Small intestine (tissue), 7 donors: Measurements from ENCODE around the gene ABCC3. TPM values are rescaled to one million over a fixed set of nuclear protein-coding genes. Genes with fewer than 3 reads are reported as not detected.

Experiments
- DNase-seq, 2 donors: peaks; one replicate each; pipeline versions ENCODE4 v3.0.0 to v3.0.0-alpha.2; 2013
- FAIRE-seq: peaks from 2 replicates; lab custom pipeline; 2012; peaks lifted over from hg19 to GRCh38; lab: Jason Lieb, UNC
- H3K27ac ChIP-seq, 3 donors: one replicate each; pipeline ENCODE4 v1.5.1; 2013; ENCODE audit warnings: low read length in 2 of 3, mild to moderate bottlenecking in 2 of 3, control low read depth in 1 of 3, inconsistent platforms in 1 of 3, low read depth in 1 of 3, moderate library complexity in 1 of 3
- H3K27me3 ChIP-seq, 3 donors: one replicate each; pipeline ENCODE4 v1.6.1; 2013; ENCODE audit warnings: low read length in 3 of 3, inconsistent platforms in 1 of 3; ENCODE audit not compliant: control insufficient read depth in 3 of 3, insufficient read depth in 3 of 3
- H3K36me3 ChIP-seq, 3 donors: one replicate each; pipeline ENCODE4 v1.6.1; 2013; ENCODE audit warnings: low read length in 3 of 3, inconsistent platforms in 1 of 3, low read depth in 1 of 3, mild to moderate bottlenecking in 1 of 3, moderate library complexity in 1 of 3; ENCODE audit not compliant: control insufficient read depth in 3 of 3, insufficient read depth in 2 of 3
- H3K4me1 ChIP-seq, 3 donors: one replicate each; pipeline ENCODE4 v1.6.1; 2013; ENCODE audit warnings: low read length in 2 of 3, inconsistent platforms in 1 of 3, low read depth in 1 of 3, mild to moderate bottlenecking in 1 of 3, moderate library complexity in 1 of 3; ENCODE audit not compliant: control insufficient read depth in 3 of 3, insufficient read depth in 2 of 3
- H3K4me3 ChIP-seq, 3 donors: one replicate each; pipeline ENCODE4 v1.5.1; 2013; ENCODE audit warnings: low read length in 3 of 3, control low read depth in 1 of 3, inconsistent platforms in 1 of 3, low read depth in 1 of 3, mild to moderate bottlenecking in 1 of 3, moderate library complexity in 1 of 3
- H3K9me3 ChIP-seq, 2 donors: one replicate each; pipeline ENCODE4 v1.6.1; 2013; ENCODE audit warnings: low read depth in 1 of 2, low read length in 1 of 2; ENCODE audit not compliant: control insufficient read depth in 2 of 2, insufficient read depth in 1 of 2
- WGBS, 3 donors: extraction: QIAGEN DNeasy Blood & Tissue Kit; methylation state at CpG; one replicate each; pipeline ENCODE4 v1.1.7; 2013; 5-methylcytosine and 5-hydroxymethylcytosine counted together
- polyA plus RNA-seq, 4 donors: library from polyadenylated mRNA; stranded (reverse) in 3 of 4; unstranded in 1 of 4; fragments of 200-250 nt in 3 of 4; fragments of 120-200 nt in 1 of 4; gene quantifications; one replicate each; pipeline versions ENCODE4 v1.2.1 to v1.2.3, GENCODE V29; 2013
- donor health status: healthy with polysubstance abuse.
- donor health status: control.
- donor health status: control.
- donor health status: Bipolar disorder and iron deficiency.
- donor health status: healthy.

Gene ABCC3
- polyA plus RNA-seq, 4 donors = 36.7 to 131 (median 81.9) TPM

DNA sequence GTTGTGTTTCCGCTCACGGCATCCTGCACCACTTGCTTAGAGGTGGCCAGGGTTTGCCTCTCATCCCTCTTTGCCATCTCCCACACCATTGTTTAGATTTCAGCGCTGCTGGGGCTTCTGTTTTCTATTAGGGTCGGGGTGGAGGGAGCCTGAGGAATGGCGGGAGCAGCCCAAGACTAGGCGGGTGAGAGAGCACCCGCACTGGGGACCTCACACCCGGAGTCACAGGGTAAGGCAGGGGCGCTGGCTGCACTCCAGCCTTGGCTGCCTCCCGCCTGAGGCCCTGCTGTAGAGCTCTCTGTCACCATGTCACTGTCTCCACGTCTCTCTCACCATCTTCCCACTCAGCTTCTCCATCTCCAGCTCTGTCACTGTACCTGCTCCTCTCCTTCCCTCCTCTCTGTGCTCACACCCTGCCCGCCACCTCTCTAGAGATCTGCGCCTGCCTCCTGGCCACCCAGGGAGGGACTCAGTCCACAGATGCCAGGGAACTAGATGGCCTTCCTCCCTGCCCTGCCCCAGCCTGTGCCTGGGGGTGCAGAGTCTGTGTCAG is 32.8 kb upstream of the ABCC3 start:
- FAIRE-seq = no peak
- Histone ChIP-seq H3K27me3 (peaks cover 0 to 8% (median 0%) of the 10 kb centered on the region in 3 donors), H3K27ac (no peak overlapping the region), H3K9me3 (no peaks in the 10 kb centered on the region), H3K4me1 (peaks cover 0 to 10% (median 0%) of the 10 kb centered on the region in 3 donors), H3K36me3 (peaks cover 0 to 7% (median 0%) of the 10 kb centered on the region in 3 donors), H3K4me3 (no peak overlapping the region)
- DNase-seq = no peak
- WGBS, 3 donors = 62 to 68% (median 63%) methylated on average over 13 of the region's 13 CpGs

DNA sequence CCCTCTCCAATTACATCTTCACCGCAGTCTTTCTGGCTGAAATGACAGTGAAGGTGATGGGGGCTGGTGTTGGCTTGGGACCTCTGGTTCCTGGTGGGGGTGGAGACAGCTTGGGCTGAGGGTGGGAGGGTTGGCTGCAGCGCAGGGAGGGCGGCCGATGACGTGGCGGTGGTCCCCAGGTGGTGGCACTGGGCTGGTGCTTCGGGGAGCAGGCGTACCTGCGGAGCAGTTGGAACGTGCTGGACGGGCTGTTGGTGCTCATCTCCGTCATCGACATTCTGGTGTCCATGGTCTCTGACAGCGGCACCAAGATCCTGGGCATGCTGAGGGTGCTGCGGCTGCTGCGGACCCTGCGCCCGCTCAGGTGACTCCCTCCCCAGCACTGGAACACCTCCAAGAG is 31.8 kb upstream of the ABCC3 start:
- H3K4me1 ChIP-seq = peaks cover 0 to 10% (median 0%) of the 10 kb centered on the region in 3 donors
- H3K4me3 ChIP-seq = no peak overlapping the region
- H3K27ac ChIP-seq = no peak overlapping the region
- DNase-seq (no peak), FAIRE-seq (no peak)
- no peaks in the 10 kb centered on the region for H3K9me3 ChIP-seq
- H3K27me3 ChIP-seq = peaks cover 0 to 8% (median 0%) of the 10 kb centered on the region in 3 donors
- WGBS, 3 donors = 86 to 92% (median 88%) methylated on average over 17 to 18 of the region's 18 CpGs
- H3K36me3 ChIP-seq = peaks cover 0 to 7% (median 0%) of the 10 kb centered on the region in 3 donors

DNA sequence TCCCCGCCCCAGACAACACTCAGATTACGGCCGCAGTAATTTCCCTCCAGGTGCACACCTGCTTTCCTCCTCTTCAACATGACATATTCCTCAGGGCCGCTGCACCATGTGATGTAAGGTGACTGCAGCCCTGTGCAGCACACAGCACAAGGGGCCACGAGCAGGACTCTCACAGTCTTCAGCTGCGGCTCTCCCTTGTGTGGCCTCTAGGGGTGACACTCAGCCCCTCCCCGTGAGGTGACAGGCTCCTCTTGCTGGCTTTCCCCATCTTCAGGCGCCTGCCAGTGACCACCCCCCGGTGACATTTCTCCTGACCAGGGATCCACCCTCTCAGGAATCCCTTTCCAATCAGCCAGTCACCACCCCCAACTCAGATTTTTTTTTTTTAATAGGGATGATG is 31.3 kb upstream of the ABCC3 start:
- FAIRE-seq = no peak

DNA sequence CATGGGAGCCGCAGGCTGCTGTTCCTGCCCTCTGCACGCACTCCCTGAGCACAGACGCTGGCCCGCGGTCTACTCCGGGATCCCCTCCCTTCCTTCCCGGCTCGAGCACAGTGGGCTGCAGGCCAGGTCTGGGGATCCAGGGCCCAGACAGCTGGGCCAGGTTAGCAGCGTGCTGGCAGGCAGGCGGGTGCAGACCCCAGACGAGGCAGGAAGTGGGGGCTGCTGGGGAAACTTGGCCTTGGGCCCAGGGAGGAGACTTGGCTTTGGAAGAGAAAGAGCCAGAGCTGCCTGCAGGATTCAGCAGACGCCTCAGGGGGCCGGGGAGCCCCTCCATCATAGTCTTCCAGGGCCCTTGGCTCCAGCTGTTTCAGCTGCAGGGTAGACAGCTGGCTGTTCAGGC is 30.2 kb upstream of the ABCC3 start:
- peak in 1 of 2 donors; percentile 57 for DNase-seq

More for the DNA sequence above, 31.3 kb upstream of the ABCC3 start:
- no peaks in the 10 kb centered on the region for H3K9me3 ChIP-seq
- 25 to 55% (median 30%) methylated on average over 9 of the region's 9 CpGs for WGBS, 3 donors
- peaks cover 0 to 10% (median 0%) of the 10 kb centered on the region in 3 donors for H3K4me1 ChIP-seq
- DNase-seq = peak in 1 of 2 donors; percentile 10
- H3K4me3 ChIP-seq = no peak overlapping the region
- peaks cover 0 to 7% (median 0%) of the 10 kb centered on the region in 3 donors for H3K36me3 ChIP-seq
- peaks cover 0 to 8% (median 0%) of the 10 kb centered on the region in 3 donors for H3K27me3 ChIP-seq
- no peak overlapping the region for H3K27ac ChIP-seq

DNA sequence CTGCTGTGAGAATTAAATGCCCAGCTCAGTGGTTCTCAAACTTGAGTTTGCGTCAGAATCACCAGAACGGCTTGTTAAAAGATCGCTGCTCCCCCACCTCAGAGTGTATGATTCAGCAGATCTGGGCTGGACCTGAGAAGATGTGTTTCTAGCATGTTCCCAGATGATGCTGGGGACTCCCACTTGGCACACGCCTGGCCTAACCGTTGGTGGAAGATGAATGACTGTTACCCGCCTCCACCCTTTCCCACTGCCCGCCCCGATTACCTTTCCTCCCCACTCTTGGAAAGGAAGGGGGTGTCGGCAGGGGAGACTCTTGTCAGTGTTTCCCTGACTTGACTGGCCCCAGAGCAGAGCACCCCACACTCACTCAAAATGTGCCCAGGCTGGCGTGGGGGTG is 29.3 kb upstream of the ABCC3 start:
- no peak overlapping the region for H3K4me3 ChIP-seq

More for the DNA sequence above, 30.2 kb upstream of the ABCC3 start:
- Histone ChIP-seq H3K36me3 (peaks cover 0 to 7% (median 0%) of the 10 kb centered on the region in 3 donors), H3K27me3 (peaks cover 0 to 8% (median 0%) of the 10 kb centered on the region in 3 donors), H3K4me3 (no peak overlapping the region), H3K4me1 (peaks cover 0 to 10% (median 0%) of the 10 kb centered on the region in 3 donors), H3K9me3 (no peaks in the 10 kb centered on the region), H3K27ac (peak overlapping the region in 1 of 3 donors; percentile 48)
- whole genome bisulfite sequencing, 3 donors = 31 to 57% (median 36%) methylated on average over 13 of the region's 13 CpGs
- no peak for FAIRE-seq

DNA sequence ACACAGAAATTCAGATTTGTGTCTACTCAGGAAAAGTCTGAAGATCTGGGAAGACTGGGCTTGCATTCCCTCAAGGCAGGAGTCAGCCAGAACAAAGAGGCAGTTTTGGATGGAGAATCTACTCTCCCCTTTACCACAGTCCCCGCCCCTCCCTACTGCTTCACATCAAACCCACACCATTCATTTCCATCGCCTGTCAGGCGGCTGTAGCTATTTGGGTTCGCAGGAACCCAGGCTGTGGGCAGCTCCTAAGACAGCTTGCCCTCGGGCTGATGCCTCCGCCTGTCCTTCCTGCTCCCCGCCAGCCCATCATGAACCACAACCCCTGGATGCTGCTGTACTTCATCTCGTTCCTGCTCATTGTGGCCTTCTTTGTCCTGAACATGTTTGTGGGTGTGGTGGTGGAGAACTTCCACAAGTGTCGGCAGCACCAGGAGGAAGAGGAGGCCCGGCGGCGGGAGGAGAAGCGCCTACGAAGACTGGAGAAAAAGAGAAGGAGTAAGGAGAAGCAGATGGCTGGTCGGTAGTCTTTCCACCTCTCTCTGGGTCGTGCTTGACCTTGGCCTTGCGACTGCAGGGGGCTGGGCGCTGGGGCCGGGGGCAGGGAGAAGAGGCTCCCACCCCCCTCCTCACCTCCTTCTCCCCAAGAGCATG is 27.0 kb upstream of the ABCC3 start:
- Histone ChIP-seq H3K4me1 (peaks cover 0 to 10% (median 0%) of the 10 kb centered on the region in 3 donors), H3K36me3 (peaks cover 0 to 4% (median 0%) of the 10 kb centered on the region in 3 donors), H3K4me3 (no peak overlapping the region), H3K9me3 (no peaks in the 10 kb centered on the region), H3K27me3 (peaks cover 0 to 6% (median 0%) of the 10 kb centered on the region in 3 donors), H3K27ac (no peak overlapping the region)
- no peak for FAIRE-seq
- no peak for DNase-seq
- 81 to 85% (median 84%) methylated on average over 18 to 19 of the region's 19 CpGs for WGBS, 3 donors

More for the DNA sequence above, 29.3 kb upstream of the ABCC3 start:
- Histone ChIP-seq H3K9me3 (no peaks in the 10 kb centered on the region), H3K4me1 (peaks cover 0 to 10% (median 0%) of the 10 kb centered on the region in 3 donors), H3K27me3 (peaks cover 0 to 8% (median 0%) of the 10 kb centered on the region in 3 donors), H3K27ac (peak overlapping the region in 1 of 3 donors; percentile 48), H3K36me3 (peaks cover 0 to 6% (median 0%) of the 10 kb centered on the region in 3 donors)
- 70 to 72% (median 72%) methylated on average over 10 of the region's 10 CpGs for WGBS, 3 donors
- FAIRE-seq (no peak), DNase-seq (no peak)

DNA sequence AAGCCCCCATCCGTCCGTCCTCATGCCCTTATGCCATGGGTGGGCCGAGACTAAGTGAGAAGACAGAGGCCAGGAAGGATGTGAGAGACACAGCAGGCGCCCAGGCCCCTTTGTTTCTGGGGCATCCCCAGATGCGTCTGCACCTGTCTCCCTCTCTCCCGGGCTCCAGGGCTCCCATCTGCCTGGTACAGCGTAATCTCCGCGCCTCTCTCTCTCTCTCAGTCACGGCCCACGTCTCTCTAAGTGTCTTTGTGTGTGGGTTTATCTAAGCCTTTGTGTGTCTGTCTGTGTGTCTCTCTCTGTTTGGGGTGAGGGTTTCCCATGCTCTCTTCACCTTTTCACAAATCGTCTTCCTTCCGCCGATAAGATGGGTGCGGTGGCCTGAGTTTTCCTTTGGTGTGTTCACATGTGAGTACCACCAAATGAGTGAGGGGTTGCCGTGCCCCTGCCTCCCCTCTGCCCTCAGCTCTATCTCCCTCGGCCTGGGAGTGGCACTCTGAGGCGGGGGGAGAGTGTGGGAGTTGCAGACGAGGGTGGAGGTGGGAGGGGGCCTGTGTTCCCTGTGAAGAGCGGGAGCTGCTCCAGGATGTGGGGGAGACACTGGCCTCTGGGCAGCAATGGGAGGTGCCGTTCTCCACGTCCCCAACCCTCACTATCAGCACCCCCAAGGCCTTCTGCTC is 25.8 kb upstream of the ABCC3 start:
- Histone ChIP-seq H3K9me3 (no peaks in the 10 kb centered on the region), H3K4me1 (peaks cover 0 to 10% (median 0%) of the 10 kb centered on the region in 3 donors), H3K27me3 (peaks cover 0 to 4% (median 0%) of the 10 kb centered on the region in 3 donors), H3K4me3 (no peak overlapping the region), H3K27ac (no peak overlapping the region), H3K36me3 (peaks cover 0 to 4% (median 0%) of the 10 kb centered on the region in 3 donors)
- FAIRE-seq = no peak
- 64 to 76% (median 68%) methylated on average over 15 to 22 of the region's 22 CpGs for WGBS, 3 donors
- no peak for DNase-seq
